A673 (cell line): ENCODE data around the gene ZNHIT6. TPM values are rescaled to one million over a fixed set of nuclear protein-coding genes. Genes with fewer than 3 reads are reported as not detected.

ENCODE experiments used
- BruUV-seq: library from RNA; stranded (reverse); fragments of 400-500 nt; replicated peaks from 2 replicates; lab custom pipeline; 2021; lab: Mats Ljungman, UMichigan
- CTCF ChIA-PET: fragments of 300-600 bp; sonication (Branson Sonifier 250); formaldehyde crosslinking; loops from one replicate; lab custom pipeline; 2022; ENCODE audit warnings: antibody characterized with exemption; lab: Charles Lee
- POLR2A ChIA-PET: fragments of 300-600 bp; sonication (Branson Sonifier 250); formaldehyde crosslinking; loops from one replicate; lab custom pipeline; 2022; ENCODE audit warnings: antibody characterized with exemption; ENCODE audit not compliant: low non-redundant PET; lab: Charles Lee
- DNase-seq: peaks from one replicate; pipeline ENCODE4 v3.0.0-alpha.2; 2015; ENCODE audit warnings: low spot score
- H3K27ac ChIP-seq: fragments of 200-600 bp; sonication (generic); 2 replicates; pipeline ENCODE4 v1.5.1; 2016; ENCODE audit warnings: mixed run types, low read depth, mild to moderate bottlenecking, mixed read lengths, antibody characterized with exemption, low read length; ENCODE audit not compliant: poor library complexity, severe bottlenecking
- H3K27me3 ChIP-seq: fragments of 200-600 bp; sonication (generic); replicated peaks from 2 replicates; pipeline ENCODE4 v1.6.1; 2017; ENCODE audit warnings: mixed run types, low read depth, mild to moderate bottlenecking, mixed read lengths, antibody characterized with exemption, low read length; ENCODE audit not compliant: insufficient read depth, poor library complexity
- H3K36me3 ChIP-seq: fragments of 200-600 bp; sonication (generic); 2 replicates; pipeline ENCODE4 v1.6.1; 2016; ENCODE audit warnings: mixed run types, mild to moderate bottlenecking, mixed read lengths, antibody characterized with exemption, low read length; ENCODE audit not compliant: insufficient read depth, poor library complexity, severe bottlenecking
- H3K4me1 ChIP-seq: fragments of 200-600 bp; sonication (generic); 2 replicates; pipeline ENCODE4 v1.6.1; 2017; ENCODE audit warnings: mixed run types, mild to moderate bottlenecking, mixed read lengths, antibody characterized with exemption, low read length; ENCODE audit not compliant: insufficient read depth, poor library complexity, severe bottlenecking
- H3K4me3 ChIP-seq: fragments of 200-600 bp; sonication (generic); 2 replicates; pipeline ENCODE4 v1.5.1; 2016; ENCODE audit warnings: low read depth, mixed run types, mild to moderate bottlenecking, mixed read lengths, low read length; ENCODE audit not compliant: poor library complexity, severe bottlenecking
- H3K9me3 ChIP-seq: fragments of 200-600 bp; sonication (generic); 2 replicates; pipeline ENCODE4 v1.6.1; 2016; ENCODE audit warnings: mixed run types, low read depth, mild to moderate bottlenecking, mixed read lengths, antibody characterized with exemption, low read length; ENCODE audit not compliant: poor library complexity, severe bottlenecking
- EZH2 ChIP-seq: fragments of 200-600 bp; sonication (generic); IDR thresholded peaks from 2 replicates; pipeline ENCODE4 v1.6.1; 2017; ENCODE audit warnings: borderline replicate concordance, low read depth, mild to moderate bottlenecking, mixed read lengths, antibody characterized with exemption, low read length; ENCODE audit not compliant: poor library complexity, severe bottlenecking
- intact Hi-C: fragments of 100-400 bp; cut with micrococcal nuclease; formaldehyde crosslinking; loops from one replicate; pipeline ENCODE4 v1.10.0; 2022; ENCODE audit not compliant: unreplicated experiment
- total RNA-seq: library from RNA; stranded (reverse); gene quantifications from 2 replicates; pipeline ENCODE4 v1.2.3, GENCODE V29; 2021
- TF ChIP-seq, protein P1 (sequence below): fragments of 300-800, 200-600 bp; sonication (generic); conservative IDR thresholded peaks from 2 replicates; pipeline ENCODE4 v1.5.1; 2017; ENCODE audit warnings: low read depth, mild to moderate bottlenecking, antibody characterized with exemption, low read length, moderate library complexity, mixed read lengths

ZNHIT6 gene
- total RNA-seq, 1 experiment from 2014 or later, result 37.6 TPM

DNA sequence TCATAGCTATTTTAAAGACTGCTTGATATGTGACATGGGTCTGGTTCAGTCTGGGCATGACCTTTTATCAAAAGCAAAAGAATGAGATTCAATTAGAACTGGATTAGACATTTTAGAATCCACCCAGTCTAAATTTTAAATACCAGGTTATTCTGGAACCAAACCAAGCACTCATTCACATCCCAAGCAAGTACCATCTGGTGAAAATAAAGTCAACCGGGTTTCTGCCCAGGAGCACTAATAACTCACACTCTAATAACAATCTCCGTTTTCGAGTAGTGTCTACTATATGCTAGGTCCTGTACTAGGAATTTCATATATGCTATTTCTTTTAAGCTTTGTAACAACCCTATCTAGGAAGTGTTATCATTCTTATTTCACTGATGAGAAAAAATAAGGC is 30.6 kb downstream of the ZNHIT6 start:
- Histone ChIP-seq H3K36me3 (peaks cover 10% of the 10 kb centered on the region), H3K27me3 (no peaks in the 10 kb centered on the region), H3K4me3 (no peak overlapping the region), H3K9me3 (no peaks in the 10 kb centered on the region), H3K27ac (no peak overlapping the region), H3K4me1 (no peaks in the 10 kb centered on the region)
- BruUV-seq, result no TSS peak
- DNase-seq, result no peak
- ChIA-PET CTCF (no interaction called here), POLR2A (no interaction called here)
- TF ChIP-seq EZH2, result no peak
- TF ChIP-seq, protein P1, sequence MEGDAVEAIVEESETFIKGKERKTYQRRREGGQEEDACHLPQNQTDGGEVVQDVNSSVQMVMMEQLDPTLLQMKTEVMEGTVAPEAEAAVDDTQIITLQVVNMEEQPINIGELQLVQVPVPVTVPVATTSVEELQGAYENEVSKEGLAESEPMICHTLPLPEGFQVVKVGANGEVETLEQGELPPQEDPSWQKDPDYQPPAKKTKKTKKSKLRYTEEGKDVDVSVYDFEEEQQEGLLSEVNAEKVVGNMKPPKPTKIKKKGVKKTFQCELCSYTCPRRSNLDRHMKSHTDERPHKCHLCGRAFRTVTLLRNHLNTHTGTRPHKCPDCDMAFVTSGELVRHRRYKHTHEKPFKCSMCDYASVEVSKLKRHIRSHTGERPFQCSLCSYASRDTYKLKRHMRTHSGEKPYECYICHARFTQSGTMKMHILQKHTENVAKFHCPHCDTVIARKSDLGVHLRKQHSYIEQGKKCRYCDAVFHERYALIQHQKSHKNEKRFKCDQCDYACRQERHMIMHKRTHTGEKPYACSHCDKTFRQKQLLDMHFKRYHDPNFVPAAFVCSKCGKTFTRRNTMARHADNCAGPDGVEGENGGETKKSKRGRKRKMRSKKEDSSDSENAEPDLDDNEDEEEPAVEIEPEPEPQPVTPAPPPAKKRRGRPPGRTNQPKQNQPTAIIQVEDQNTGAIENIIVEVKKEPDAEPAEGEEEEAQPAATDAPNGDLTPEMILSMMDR, result no peak
- intact Hi-C loops, result no loop called here

DNA sequence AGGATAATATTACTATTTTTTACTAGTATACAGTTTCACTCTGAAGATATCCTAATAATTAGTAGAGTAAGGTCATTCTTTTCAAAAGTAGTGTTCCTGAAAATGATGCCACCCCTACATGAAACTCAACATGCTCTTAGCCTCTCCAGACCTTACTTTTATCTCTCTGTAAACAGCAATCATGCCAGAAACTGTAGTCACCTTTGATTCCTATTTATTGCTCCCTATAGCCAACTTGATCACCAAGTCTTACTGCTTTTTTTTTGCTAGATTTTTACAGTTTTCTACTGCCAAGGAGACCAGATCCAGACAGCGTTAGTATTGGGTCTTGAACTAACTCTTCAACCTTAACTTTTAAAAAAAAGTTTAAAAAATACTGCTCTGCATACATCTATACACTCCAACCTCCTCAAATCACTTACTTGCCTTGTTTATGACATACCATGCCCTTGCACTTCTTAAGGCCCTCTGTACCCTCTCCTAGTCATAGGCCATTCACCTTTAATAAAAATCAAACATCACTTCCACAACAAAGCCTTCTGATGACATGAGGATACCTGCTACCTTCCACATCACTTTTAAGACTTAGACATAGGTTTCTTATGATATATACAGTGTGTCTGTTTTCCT is 36.1 kb downstream of the ZNHIT6 start:
- ChIA-PET CTCF (interaction anchor here (0.5 kb wide), 1 partner anchor 348 kb away, joined by 4 read pairs; no protein-coding TSS in a partner anchor), POLR2A (no interaction called here)
- DNase-seq, result no peak
- TF ChIP-seq, protein P1, result no peak
- no peak for TF ChIP-seq EZH2
- intact Hi-C loops, result no loop called here
- Histone ChIP-seq H3K36me3 (peaks cover 5% of the 10 kb centered on the region), H3K4me1 (no peaks in the 10 kb centered on the region), H3K4me3 (no peak overlapping the region), H3K9me3 (no peaks in the 10 kb centered on the region), H3K27me3 (no peaks in the 10 kb centered on the region), H3K27ac (no peak overlapping the region)
- no TSS peak for BruUV-seq

DNA sequence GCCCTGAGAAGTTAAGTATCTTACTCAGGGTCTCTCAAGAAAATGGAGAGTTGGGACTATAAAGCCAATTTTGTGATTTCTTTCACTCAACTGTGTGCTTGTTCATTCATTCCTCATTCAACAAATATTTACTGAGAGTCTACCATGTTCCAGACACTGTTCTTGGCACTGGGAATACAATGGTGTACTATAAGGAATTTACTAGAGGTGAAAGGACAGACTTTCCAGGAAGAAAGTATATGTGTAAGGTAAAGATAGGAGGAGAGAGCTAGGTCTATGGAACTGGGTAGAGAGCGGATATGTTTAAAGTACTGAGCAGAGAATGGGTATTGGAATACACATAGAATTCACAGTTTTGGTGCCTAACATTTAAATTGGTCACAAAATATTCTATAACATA is 42.3 kb downstream of the ZNHIT6 start:
- Histone ChIP-seq H3K4me3 (no peak overlapping the region), H3K4me1 (no peaks in the 10 kb centered on the region), H3K27ac (no peak overlapping the region), H3K27me3 (no peaks in the 10 kb centered on the region), H3K36me3 (no peaks in the 10 kb centered on the region), H3K9me3 (no peaks in the 10 kb centered on the region)
- DNase-seq, result no peak
- ChIA-PET CTCF (no interaction called here), POLR2A (no interaction called here)
- no TSS peak for BruUV-seq
- TF ChIP-seq, protein P1, result no peak
- TF ChIP-seq EZH2, result no peak
- intact Hi-C loops, result no loop called here
